ENCODE measurements around the gene BCAR3.

Gene BCAR3

DNA sequence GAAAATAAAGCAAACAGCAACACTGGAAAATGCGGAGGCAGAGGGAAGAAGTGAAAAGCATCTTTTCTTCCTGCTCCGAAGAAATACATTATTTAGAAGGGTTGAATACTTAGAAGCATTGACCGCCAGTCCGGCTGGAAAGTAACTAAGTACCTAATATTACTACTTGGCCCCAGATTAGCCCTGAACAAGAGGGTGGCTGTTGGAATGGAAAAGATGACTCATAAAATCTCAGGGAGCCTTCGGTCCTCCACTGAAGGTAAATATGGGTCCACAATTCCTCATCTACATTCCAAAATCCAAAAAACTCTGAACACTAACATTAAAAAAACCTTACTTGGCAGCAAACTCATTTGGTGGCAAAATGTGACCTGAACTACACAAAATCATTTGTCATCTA, 40.1 kb downstream of the BCAR3 start:
- H4K20me1 ChIP-seq (ENCODE audit: insufficient read depth, low read length): no peaks in the 10 kb centered on the region
- H3K4me2 ChIP-seq (ENCODE audit: insufficient read depth, low read length): no peak overlapping the region
- no peak for ATAC-seq (ENCODE audit: insufficient read depth, low read depth)
- H3K9ac ChIP-seq (ENCODE audit: low read depth, low read length): no peak overlapping the region
- no peak overlapping the region for H2AFZ ChIP-seq (ENCODE audit: low read depth, low read length)
- H3K27ac ChIP-seq (ENCODE audit: low read length): no peak overlapping the region
- H3K27me3 ChIP-seq (ENCODE audit: insufficient read depth, low read length, poor library complexity): no peaks in the 10 kb centered on the region
- H3K79me2 ChIP-seq (ENCODE audit: insufficient read depth, low read length): no peaks in the 10 kb centered on the region
- no peaks in the 10 kb centered on the region for H3K4me1 ChIP-seq (ENCODE audit: insufficient read depth, low read length)
- H3K36me3 ChIP-seq (ENCODE audit: insufficient read depth, low read length): no peaks in the 10 kb centered on the region
- H3K9me3 ChIP-seq (ENCODE audit: insufficient read depth, low read length, severe bottlenecking): no peaks in the 10 kb centered on the region
- TF ChIP-seq, protein P1, sequence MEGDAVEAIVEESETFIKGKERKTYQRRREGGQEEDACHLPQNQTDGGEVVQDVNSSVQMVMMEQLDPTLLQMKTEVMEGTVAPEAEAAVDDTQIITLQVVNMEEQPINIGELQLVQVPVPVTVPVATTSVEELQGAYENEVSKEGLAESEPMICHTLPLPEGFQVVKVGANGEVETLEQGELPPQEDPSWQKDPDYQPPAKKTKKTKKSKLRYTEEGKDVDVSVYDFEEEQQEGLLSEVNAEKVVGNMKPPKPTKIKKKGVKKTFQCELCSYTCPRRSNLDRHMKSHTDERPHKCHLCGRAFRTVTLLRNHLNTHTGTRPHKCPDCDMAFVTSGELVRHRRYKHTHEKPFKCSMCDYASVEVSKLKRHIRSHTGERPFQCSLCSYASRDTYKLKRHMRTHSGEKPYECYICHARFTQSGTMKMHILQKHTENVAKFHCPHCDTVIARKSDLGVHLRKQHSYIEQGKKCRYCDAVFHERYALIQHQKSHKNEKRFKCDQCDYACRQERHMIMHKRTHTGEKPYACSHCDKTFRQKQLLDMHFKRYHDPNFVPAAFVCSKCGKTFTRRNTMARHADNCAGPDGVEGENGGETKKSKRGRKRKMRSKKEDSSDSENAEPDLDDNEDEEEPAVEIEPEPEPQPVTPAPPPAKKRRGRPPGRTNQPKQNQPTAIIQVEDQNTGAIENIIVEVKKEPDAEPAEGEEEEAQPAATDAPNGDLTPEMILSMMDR (IDR thresholded peaks at IDR 0.05; ENCODE audit: borderline replicate concordance, extremely low read depth, low read length, poor library complexity, severe bottlenecking): no peak
- TF ChIP-seq EZH2 (IDR thresholded peaks at IDR 0.05; ENCODE audit: borderline replicate concordance, low read depth, low read length, severe bottlenecking): no peak
- no peak overlapping the region for H3K4me3 ChIP-seq (ENCODE audit: low read depth in 1 of 2, low read length in 2 of 2)
- no peak for DNase-seq

DNA sequence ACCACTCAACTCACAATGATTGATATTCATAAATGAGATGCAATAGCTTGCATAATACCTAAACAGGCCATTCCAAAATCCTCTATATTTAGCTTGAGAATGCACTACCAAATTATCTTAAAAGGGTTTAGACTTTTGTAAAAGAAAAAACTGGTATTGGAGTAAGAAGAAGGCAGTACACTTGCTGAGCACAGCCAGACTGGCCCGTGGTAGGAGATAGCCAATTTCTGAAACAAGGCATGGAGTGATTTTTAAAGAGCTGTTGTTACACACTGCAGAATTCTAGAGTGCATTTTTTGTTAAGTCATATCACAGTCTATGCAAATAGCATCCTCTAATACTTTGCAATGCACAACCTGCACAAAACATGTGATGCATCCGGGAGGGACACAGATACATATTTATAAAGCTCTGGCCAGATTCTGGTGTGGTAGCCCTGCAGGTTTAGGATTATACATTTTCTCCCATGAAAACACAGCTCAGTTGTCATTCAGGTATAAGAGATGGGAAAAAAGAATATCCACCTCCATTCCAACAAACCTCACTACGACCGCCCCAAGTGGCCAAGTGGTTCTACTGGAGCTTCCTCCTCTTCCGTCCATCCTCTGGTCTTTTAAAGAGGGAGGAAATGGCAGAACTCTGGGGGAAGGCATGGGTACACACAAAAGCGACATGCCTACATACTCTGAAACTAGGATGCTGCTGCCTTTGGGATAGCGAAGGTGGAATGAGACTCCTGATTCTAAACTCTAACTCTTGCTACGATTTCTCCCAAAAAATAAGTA, 40.8 kb downstream of the BCAR3 start:
- H3K9ac ChIP-seq (ENCODE audit: low read depth, low read length): no peak overlapping the region
- TF ChIP-seq, protein P1 (IDR thresholded peaks at IDR 0.05; ENCODE audit: borderline replicate concordance, extremely low read depth, low read length, poor library complexity, severe bottlenecking): no peak
- no peak for TF ChIP-seq EZH2 (IDR thresholded peaks at IDR 0.05; ENCODE audit: borderline replicate concordance, low read depth, low read length, severe bottlenecking)
- no peak overlapping the region for H3K27ac ChIP-seq (ENCODE audit: low read length)
- no peak for ATAC-seq (ENCODE audit: insufficient read depth, low read depth)
- H3K4me2 ChIP-seq (ENCODE audit: insufficient read depth, low read length): no peak overlapping the region
- H3K79me2 ChIP-seq (ENCODE audit: insufficient read depth, low read length): no peaks in the 10 kb centered on the region
- no peaks in the 10 kb centered on the region for H4K20me1 ChIP-seq (ENCODE audit: insufficient read depth, low read length)
- H3K4me1 ChIP-seq (ENCODE audit: insufficient read depth, low read length): no peaks in the 10 kb centered on the region
- no peaks in the 10 kb centered on the region for H3K36me3 ChIP-seq (ENCODE audit: insufficient read depth, low read length)
- H3K9me3 ChIP-seq (ENCODE audit: insufficient read depth, low read length, severe bottlenecking): no peaks in the 10 kb centered on the region
- H2AFZ ChIP-seq (ENCODE audit: low read depth, low read length): no peak overlapping the region
- H3K27me3 ChIP-seq (ENCODE audit: insufficient read depth, low read length, poor library complexity): no peaks in the 10 kb centered on the region
- DNase-seq: no peak
- H3K4me3 ChIP-seq (ENCODE audit: low read depth in 1 of 2, low read length in 2 of 2): no peak overlapping the region

DNA sequence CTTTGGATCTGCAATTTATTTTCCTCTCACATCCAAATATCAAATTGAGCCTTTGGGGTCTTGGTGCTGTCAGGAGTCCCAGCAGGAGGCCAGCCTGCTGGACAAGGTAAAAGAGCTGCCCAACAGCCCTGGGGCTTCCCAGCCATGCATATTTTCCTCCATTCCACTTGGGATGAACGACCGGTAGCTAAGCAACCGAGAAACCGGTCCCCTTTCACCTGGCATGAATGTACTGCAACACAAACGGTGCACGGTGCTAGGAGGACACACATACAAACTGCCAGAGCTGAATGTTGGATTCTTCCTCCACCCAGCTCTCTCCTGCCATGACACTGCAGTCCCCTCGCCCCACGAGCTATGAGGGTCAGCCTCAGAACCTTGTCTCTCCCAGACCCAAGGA, 42.7 kb downstream of the BCAR3 start:
- no peaks in the 10 kb centered on the region for H4K20me1 ChIP-seq (ENCODE audit: insufficient read depth, low read length)
- no peaks in the 10 kb centered on the region for H3K27me3 ChIP-seq (ENCODE audit: insufficient read depth, low read length, poor library complexity)
- TF ChIP-seq, protein P1 (IDR thresholded peaks at IDR 0.05; ENCODE audit: borderline replicate concordance, extremely low read depth, low read length, poor library complexity, severe bottlenecking): no peak
- no peak for TF ChIP-seq EZH2 (IDR thresholded peaks at IDR 0.05; ENCODE audit: borderline replicate concordance, low read depth, low read length, severe bottlenecking)
- no peak overlapping the region for H3K9ac ChIP-seq (ENCODE audit: low read depth, low read length)
- DNase-seq: no peak
- no peaks in the 10 kb centered on the region for H3K9me3 ChIP-seq (ENCODE audit: insufficient read depth, low read length, severe bottlenecking)
- H2AFZ ChIP-seq (ENCODE audit: low read depth, low read length): no peak overlapping the region
- H3K27ac ChIP-seq (ENCODE audit: low read length): no peak overlapping the region
- H3K4me3 ChIP-seq (ENCODE audit: low read depth in 1 of 2, low read length in 2 of 2): no peak overlapping the region
- no peak overlapping the region for H3K4me2 ChIP-seq (ENCODE audit: insufficient read depth, low read length)
- no peak for ATAC-seq (ENCODE audit: insufficient read depth, low read depth)
- no peaks in the 10 kb centered on the region for H3K36me3 ChIP-seq (ENCODE audit: insufficient read depth, low read length)
- H3K79me2 ChIP-seq (ENCODE audit: insufficient read depth, low read length): no peaks in the 10 kb centered on the region
- H3K4me1 ChIP-seq (ENCODE audit: insufficient read depth, low read length): no peaks in the 10 kb centered on the region
